ENCODE data around the gene SLCO2A1.

The SLCO2A1 gene

DNA sequence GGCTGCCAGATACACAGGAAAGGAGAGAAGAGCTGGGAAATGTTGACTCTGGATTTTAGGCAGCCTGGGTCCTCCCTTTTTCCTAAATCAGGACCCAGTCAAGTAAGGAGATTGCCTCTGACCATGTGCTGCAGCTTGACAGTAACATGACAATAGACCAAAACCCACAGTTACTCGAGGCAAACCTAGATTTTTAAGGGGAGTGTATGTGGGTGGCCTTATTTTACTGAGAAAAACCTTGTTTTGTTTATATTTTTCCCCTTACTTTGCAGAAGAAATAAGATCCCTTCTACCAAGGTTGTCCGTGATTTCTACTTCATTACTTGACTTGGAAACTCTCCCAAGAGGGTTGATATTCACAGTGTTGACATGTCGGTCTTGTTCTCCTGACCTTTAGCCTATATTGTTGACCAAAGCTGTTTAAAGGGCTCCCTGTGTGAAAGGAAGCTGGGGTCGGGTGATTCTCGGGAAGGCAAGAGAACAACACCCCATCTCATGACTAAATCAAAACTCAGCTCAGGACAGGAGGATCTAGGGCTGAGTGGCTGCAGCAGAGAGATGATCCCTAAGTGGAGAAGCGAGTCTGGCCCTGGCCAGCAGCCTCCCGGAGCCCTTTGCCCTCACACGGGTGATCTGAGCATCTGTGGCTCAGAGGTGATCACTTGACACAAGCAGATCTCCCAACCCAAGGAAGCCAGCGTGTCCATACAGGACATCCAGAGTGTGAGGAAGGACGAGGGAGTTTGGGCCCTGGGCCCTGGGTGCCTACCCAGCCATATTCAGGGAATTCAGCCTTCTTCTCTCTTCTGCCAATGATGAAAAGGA, 31.0 kb upstream of the SLCO2A1 start:
- DNase-seq = no peak

DNA sequence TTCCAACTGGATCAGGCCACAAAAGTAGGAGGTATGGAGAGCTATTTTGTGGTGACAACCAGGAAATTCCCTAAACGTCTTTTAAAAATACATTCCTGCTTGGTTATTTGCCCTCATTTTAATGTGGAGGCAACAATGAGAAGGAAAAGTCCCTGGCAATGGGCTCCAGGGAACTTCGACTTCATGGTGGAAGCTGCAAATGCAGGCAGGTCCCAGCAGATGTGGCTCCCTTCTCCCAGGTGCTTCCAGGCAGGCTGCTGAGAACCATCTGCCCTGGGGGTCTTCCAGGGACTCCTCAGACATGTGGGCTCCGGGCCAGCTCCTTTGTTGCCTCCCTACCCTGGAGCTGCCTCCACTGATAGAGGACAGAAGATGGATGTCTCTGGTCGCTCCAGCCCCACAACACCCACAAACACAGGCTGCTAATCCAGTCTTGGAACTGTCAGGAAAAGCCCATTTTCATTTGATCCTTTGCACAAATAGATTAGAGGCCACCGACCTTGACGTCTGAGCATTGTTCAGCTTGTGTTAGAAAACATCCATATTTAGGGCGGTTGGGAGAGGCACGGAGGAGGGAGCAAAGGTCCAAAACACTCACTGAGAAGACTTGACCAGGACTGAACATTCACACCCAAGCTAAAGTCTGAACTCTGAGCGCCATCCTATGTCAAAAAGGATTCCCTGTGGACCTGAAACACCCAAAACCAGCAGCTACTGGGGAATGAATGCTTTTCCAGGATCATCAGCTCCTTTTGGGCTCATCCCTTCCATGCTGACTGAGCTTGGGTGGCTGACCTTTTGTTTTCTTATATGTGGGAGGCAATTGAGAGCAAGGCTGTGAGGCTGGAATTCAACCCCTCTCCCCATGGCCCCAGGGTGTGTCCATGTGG, 30.2 kb upstream of the SLCO2A1 start:
- no peak for DNase-seq

DNA sequence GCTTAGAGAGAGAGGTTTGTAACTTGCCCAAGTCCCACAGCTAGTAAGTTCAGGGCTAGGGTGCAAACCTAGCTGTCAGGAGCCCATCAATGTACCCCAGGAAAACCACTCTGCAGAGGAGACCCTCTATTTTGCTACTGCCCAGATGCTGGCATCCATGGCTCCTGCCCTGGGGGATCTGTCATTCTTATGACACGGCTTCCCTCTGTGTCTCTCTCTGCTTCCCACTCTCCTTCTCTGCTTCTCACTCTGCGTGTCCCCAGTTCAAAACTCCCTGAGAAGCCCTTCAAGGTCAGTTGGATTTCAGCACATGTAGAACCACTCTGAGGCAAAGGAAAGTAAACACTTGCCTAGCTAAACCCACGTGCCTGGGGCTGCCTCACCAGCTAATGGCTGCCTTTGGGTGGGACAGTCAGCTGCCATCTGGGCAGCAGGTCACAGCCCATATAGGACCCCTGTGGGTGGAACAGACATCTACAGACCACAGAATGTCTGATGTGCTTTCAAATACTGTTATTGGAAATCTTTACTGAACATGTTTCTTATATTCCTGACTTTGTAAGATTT, 29.4 kb upstream of the SLCO2A1 start:
- DNase-seq = no peak

DNA sequence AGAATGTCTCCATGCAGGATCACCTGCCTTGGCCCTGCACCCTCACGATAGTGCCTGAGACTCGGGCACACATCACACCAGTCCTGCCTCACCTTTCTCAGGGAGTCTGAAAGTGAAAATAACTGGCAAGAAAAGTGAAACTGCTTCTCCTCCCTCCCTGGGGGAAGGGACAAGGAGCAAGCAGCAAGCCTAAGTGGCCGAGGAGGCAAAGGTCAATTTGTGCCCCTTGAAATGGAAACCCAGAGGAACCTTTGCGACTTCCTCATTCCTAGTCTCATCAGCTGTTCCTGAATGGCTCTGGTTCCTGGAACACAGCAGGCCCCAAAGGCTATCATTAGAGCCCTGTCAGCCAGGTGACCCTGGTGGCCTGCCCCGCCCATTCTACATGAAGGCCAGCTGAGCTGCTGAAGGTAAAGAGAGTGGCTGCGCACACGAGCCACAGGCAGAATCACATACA, 28.0 kb upstream of the SLCO2A1 start:
- DNase-seq = no peak

DNA sequence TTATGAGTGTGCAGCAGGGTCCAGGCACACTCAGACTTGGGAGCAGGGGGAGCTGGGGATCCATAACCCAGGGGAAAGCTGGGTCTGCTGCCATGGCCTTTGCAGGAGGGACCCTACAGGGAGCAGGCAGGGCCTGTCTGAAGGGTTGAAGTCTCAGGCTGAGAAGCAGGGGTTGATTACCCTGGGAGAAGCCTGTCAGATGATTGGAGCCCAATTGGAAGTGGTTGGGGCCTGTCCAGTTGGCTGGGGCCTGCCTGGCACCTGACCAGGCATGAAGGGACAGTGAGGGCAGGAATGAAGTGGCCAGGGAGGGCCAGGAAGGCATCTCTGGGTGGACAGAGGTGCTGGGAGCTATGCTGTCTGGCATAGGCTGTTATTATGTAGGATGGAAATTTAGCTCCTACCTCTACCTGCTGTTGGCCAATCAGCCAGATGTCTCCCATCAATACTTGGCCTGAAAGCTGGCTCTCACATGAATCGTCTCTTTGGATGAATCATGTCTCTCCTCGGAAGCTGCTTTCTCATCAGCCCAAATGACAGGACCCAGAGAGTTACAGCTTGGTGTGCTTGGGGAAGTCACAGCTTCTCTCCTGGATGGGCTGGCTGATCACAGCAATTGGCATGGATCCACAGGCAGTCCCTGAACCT, 27.4 kb upstream of the SLCO2A1 start:
- DNase-seq = no peak

DNA sequence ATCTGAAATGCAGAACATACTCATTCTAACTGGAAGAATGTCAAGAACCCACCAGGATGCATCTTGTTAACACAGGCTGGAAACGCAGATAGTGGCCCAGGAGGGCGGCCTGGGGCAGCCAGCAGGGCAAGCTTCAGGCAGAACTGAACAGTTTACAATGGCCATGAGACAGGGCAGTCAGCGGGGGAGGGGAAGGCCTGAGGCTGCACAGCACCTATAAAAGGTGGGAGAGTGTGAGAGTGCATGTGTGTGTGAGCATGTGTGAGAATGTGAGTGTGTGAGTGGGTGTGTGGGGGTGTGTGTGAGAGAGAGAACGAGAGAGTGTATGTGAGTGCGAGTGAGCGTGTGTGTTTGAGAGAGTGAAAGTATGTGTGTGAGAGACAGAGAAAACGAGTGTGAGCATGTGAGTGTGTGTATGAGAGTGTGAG, 26.8 kb upstream of the SLCO2A1 start:
- DNase-seq = no peak

DNA sequence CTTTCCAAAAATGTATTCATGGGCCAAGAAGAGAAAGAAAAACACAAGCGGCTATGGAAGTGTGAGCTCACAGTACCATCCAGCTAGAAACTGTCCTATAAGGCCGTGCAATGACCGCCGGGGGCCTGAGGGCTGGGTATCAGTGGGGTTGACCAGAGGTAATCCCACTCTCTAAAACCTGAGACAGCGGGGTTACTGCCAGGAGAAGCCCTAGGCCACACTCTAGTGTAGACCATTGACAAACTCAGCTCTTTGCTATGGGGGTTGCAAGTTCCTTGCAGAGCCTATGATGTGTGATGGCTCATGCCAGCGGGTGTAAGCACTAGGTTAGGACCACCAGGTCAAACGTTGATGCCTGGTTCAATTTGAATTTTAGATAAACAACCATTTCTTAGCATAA, 25.9 kb upstream of the SLCO2A1 start:
- no peak for DNase-seq

DNA sequence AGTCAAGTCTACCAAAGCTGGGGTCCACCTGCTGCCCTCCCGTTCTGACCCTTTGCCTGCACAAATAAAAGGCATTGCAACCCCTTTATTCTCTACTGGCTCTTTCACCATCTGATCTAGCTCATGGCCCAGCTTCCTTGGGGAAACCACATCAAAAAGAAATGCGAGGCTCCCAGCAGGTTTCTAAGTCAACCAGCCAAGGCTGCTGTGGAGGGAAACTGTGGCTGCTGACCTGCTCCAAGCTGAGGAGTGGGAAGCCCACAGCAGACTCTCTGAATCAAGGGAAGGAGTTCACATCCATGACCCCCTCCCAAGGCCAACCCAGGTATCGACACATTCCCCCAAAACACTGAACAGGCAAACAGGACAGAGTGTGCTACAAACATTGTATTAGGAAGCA, 25.2 kb upstream of the SLCO2A1 start:
- DNase-seq = no peak

DNA sequence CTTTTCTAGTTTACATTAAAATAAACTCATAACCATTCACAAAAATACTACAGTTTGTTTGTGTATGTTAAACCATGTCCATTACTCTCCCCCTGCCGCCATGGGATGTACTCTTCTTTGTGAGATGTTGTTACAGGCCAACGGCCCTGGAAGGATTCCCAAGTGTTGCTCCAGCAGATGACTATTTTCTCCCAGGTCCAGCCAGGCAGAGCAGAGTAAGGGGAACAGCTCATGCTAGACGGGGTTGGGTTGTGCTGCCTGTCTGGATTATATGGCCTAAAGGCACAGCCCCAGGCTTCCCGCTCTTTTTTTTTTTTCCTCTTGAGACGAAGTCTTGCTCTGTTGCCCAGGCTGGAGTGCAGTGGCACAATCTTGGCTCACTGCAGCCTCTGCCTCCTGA, 24.5 kb upstream of the SLCO2A1 start:
- no peak for DNase-seq

DNA sequence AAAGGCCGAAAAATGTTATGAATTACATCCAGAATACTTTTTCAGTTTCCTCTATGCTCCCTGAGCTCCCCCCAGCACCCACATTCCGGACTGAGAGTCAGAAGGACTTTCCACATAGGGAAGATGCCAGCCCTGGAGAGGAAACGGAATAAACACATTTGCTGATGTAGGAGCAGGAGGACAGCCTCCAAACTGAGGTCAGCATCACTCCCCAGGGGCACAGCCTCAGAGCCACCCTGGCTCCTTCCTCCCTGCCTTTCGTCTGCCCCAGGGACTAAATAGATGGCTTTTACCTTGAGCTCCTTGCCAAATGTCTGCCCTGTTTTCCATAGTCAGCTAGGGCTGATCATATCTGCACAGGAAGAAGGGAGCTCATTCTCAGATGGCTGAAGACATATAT, 22.6 kb upstream of the SLCO2A1 start:
- no peak for DNase-seq

DNA sequence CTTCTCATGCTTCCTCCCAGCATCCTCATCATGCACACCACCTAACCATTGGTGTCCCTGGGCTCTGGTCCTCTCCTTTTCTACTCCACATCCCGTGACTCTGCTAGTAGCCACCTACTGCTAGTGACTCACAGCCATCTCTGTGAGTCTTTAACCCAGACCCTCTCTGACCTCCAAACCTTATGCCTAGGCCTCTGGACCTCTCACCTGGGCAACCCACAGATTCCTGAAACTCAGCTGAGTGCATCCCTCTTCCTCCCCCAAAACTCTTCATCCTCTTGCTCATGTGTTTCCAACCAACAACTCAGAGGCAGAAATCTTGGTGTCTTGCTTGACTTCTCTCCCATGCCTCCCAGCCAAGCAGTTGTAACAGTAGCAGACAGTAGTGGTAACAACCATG, 20.0 kb upstream of the SLCO2A1 start:
- no peak for DNase-seq

DNA sequence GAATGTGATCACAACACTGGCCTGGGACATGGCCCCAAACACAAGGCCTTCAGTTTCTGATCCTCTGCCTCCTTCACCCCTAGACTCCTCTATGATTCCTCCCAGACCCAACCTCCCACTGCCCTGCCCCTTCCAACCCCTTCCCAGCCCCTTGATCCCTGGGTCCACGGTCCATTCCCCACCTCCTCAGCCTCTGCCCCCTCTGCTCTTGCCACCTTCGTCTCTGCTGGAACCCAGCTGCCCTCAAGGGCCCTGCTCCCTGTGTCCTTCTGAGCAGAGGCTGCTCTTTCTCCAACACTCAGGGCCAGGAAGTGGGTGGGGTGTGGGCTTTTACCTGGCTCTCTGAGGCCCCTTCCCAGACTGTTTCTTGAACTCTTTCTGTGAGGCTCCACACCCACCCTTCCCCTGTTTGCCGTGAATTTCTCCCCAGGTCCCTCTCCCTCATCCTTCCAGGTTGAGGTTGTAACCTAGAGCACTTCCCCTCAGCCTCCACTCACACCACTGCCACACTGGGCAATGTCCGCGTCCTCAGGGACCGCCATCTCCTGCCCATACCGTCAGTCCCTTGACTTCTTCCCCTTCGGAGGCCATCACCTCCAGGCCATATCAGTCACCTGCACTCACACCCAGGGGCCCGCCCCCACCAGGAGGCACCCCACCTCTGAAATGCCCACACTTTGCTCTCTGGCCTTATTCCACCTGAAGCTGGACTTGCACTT, 18.7 kb upstream of the SLCO2A1 start:
- no peak for DNase-seq

DNA sequence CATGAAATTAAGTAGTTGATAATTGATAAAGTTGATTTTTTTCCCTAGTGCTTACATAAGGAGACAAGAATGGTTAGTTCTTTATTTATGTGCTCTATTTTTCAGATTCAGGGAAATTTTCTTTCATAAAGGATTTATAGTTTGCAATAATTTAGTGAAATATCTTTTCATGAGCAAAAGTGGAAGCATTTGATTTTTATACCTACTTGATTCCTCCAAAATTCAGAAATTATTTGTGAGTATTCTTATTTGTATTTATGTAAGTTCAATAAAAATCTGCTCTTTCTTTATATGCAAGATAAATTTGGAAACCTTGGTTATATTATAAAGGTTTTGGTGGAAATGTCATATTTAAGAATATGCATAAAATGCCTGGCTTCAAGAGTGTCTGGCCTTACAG, 14.7 kb upstream of the SLCO2A1 start:
- DNase-seq = no peak

DNA sequence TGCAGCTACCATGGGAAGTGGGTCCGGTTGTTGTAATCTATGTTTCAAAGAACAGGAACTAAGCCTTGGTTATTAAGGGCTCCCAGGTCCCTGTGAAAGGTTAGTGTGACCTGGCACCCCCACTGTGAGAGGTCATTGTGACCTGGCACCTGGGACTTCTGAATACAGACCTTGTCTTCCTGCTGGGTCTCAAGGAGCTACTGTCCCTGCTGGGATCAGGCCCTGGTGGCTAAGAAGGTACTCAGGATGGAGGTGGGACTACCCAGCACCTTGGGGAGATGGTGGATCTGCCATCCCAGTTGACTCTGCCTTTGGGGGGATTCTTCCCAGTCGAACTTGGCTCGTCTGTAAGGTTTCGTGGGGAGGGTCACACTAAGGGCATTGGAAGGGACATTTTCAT, 10.3 kb upstream of the SLCO2A1 start:
- no peak for DNase-seq

DNA sequence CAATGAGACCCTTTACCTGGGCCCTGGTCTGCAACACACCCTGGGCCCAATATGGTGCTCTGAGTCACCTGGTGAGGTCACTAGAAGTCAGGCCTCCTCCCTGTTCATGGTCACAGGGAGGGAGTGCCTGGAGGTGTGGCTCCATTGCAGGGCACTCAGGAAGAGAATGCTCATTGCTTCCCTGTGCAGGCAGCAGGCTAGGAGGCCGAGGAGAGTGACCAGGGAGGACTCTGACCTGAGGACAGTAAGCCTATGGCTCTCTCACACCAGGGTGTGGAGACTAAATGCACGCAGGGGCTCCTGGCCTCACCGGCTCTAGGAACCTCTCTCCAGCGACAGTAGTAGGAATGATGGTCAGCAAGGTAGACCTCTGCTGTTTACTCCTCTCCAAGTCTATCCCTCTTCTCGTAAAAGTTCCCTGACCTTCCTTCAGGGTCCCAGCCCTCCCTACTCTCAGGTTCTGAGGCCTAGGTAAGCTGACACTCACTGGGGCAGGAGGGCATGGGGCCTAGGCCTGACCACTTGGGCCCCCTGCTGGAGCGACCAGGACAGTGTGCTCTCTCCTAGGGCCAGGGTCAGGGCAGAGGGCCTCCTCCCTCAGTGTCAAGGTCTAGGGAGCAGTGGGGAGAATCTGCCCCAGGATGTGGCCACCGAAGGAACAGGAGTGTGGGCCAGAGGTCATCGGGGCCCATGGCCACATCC, 9.6 kb upstream of the SLCO2A1 start:
- DNase-seq = no peak

DNA sequence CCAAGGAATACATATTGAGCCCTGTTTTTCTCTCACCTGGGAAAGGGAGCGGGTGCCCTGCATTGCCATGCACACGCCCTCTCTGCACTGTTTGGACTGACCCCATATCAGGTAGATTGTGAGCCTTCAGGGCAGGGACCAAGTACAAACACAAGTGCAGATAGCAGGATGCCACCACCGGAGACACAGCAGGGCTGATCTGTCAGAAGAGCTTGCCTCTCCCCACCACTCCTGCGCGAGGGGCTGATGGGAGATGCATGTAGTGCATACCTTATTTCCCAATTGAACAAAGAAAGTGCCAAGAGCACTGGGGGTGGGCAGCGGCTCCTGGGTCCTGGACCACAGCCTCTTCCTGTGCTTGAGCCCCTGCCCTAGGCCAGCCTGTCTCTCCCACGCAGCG, 9.0 kb upstream of the SLCO2A1 start:
- DNase-seq = no peak

DNA sequence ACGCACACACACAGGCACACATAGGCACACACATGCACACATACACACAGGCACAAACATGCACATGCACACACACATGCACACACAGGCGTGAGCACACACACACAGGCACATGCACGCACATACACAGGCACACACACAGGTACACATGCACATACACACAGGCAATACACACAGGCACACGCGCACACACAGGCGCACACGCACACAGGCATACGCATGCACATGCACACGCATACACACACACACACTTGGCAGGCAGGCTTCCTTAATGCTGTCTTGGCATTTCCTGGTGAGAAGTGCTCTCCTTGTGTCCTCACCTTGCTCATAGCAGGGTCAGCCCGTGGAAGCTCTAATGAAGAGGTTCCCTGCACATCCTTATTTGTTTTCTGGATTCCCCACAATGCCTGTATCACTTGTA, 8.4 kb upstream of the SLCO2A1 start:
- no peak for DNase-seq

DNA sequence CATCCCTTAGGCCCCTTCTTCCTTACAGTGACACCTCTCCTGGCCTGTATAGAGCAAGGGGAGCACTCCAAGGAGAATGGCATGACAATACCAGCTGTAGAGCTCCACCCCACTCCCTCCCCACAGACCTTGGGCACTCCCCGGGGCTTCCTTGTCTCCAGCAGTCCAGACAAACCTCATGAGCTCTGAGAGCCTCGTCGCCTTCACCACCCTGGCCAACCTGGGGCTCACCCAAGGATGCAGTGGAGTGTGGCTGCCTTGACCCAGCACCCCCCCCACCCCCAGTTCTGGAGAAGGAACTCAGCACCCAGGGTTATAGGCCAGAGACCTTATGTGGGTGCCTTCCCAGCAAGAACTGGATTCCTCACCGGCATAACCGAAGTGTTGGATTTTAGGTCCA, 7.4 kb upstream of the SLCO2A1 start:
- DNase-seq = no peak

DNA sequence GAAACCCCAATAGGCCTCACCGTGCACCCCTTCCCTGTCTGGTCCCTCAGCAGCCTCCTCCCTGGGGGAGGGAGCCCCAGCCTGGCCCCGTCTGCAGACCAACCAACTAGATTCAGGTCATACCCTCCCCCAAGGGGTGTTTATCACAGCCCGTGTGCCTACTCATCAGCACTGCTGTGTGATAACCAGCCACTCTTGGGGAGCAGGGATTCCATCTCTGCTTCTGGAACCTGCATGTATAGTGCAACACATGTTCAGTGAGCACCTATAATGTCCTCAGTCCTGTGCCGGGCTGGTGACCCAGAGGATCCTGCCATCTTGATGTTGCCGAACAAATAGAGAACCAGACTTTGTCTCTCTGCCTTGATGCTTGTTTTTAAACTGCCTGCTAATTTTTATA, 6.6 kb upstream of the SLCO2A1 start:
- DNase-seq = no peak

DNA sequence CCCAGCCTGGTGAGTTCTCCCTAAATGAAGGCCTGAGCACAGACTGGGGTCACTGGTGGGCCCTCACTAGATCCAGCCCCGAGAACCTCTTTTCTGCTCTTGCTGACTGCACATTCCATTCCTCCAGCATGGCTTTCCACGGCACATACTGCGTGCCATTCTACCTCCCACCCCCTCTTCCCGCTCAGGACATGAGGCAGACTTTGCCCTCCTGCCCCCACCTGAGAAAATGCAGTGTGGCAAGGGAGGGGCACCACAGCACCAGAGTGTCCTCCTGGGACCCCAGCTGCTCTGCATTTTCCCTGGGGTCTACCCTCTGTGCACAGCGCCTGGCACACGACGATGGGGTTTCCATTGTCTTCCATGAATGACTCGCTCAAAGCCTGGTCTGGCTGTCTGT, 6.1 kb upstream of the SLCO2A1 start:
- DNase-seq = no peak

DNA sequence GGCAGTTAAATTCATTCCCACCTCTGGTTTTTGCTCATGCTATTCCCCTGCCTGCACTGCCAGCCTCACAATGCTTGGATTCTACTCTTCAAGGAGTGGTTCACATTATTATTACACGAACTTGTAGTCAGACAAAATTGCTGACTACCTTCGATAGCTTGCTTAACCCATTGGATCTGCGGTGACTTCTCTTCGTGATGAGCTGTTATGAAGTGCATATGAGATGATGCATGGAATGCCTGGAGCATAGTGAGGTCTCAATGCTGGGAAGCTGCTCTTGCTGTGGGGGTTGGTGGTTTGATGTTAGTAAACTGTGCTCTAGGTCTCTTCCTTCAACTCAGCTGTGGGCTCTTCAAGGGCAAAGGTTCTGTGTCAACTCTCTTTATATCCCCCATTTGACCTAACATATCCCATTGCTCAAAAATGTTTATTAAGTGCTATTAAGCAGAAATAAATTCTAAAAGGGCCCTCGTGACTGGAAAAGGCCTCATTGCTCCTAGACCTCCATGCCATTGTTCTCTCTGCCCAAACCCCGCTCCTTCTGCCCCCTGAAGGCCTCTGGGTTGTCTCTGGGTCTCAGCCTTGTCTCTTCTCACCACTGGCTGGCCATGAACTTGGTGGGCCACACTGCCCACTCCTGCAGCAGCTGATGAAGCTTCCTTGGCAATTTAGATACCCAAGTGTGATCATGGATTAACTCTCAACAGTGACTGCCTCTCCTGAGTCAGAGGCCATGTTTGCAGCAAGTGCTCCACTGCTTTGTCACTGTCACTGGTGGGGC, 4.5 kb upstream of the SLCO2A1 start:
- no peak for DNase-seq
